ENCODE measurements around the gene SP100. TPM values are rescaled to one million over a fixed set of nuclear protein-coding genes. Genes with fewer than 3 reads are reported as not detected.

SP100 gene
- total and polyA plus RNA-seq, 2 donors: 69.2 to 97.7 TPM

DNA sequence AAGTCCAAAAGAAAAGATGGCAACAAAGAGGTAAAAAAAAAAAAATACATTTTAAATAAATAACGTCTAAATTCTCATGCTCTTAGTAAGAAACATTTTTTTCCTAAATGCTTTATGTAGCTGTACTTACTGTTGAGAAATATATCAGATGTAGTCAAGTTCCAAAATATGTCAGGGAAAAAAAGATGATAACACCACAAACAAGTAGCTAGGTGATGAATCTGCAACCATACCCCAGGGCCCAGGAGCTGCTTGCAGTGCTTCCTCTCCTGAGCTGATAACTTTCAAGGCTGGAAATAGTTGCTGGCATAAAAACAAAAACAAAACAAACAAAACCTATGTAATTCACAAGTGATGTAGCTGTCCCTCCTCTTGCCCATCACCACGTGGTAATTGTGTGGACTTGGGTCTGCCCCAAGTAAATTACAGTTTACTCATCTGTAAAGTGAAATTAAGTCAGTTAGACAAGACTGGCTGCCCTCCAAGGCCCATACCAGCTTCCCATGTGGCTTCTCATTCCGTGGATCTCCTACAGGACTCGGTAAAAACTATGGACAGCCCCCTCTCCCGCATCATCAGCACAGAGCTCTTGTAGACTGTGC, 82.6 kb downstream of the SP100 start:
- DNase-seq (ENCODE audit: low read depth in 6 of 9, low spot score in 9 of 9): no peak
- no peaks in the 10 kb centered on the region for H3K4me1 ChIP-seq (ENCODE audit: control insufficient read depth in 2 of 2, insufficient read depth in 2 of 2, low read length in 2 of 2)
- WGBS: 97% methylated on average over 5 of the region's 5 CpGs
- no peaks in the 10 kb centered on the region for H3K27me3 ChIP-seq (ENCODE audit: control insufficient read depth in 2 of 2, insufficient read depth in 1 of 2, low read length in 1 of 2)
- H3K36me3 ChIP-seq (ENCODE audit: control insufficient read depth in 2 of 2, insufficient read depth in 2 of 2, low read length in 1 of 2): peaks cover 29 to 48% of the 10 kb centered on the region in 2 donors
- no peak overlapping the region for H3K27ac ChIP-seq (ENCODE audit: low read depth in 1 of 2, low read length in 1 of 2)
- H3K4me3 ChIP-seq (ENCODE audit: low read length in 2 of 2): no peak overlapping the region
- no peaks in the 10 kb centered on the region for H3K9me3 ChIP-seq (ENCODE audit: control insufficient read depth in 2 of 2, insufficient read depth in 1 of 2, low read length in 1 of 2)

DNA sequence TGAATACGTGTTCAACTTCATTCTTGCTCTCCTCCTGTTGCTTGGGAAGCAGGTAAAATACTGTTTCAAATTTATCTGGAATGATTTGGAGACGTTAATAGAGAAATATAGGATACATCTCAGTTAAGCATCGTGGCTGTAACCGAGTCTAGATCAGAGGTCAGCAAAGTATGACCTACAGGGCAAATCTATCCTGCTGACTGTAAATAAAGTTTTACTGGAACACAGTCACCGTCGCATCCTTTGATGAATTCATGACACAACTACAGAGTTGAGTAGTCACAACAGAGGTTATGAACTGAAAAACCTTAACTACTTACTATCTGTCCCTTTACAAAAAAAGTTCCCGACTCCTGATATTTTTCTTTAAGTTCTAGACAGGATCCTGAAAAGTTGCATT, 86.6 kb downstream of the SP100 start:
- WGBS: 99% methylated on average over 7 of the region's 7 CpGs
- peaks cover 34 to 38% of the 10 kb centered on the region in 2 donors for H3K36me3 ChIP-seq (ENCODE audit: control insufficient read depth in 2 of 2, insufficient read depth in 2 of 2, low read length in 1 of 2)

DNA sequence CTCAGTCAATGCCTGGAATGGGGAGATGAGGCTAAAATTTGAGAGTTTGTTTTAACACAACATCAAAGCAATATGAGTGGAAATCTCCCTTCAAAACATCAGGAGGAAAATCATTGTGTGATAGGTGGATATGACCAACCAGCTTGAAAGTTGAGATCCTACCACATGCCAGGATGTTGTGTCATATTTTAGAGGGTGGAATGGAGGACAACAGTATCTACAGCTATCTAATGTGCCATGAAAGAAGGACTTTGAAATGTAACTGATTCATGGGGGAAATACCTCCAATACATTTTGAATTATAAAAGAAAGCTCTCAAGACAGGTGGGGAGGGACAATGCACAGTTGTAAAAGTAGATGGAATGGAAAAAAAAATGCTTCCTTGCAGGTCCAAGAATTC, 87.8 kb downstream of the SP100 start:
- H3K4me1 ChIP-seq (ENCODE audit: control insufficient read depth in 2 of 2, insufficient read depth in 2 of 2, low read length in 2 of 2): peaks cover 6 to 8% of the 10 kb centered on the region in 2 donors
- no peak overlapping the region for H3K4me3 ChIP-seq (ENCODE audit: low read length in 2 of 2)
- DNase-seq (ENCODE audit: low read depth in 6 of 9, low spot score in 9 of 9): no peak
- no peaks in the 10 kb centered on the region for H3K27me3 ChIP-seq (ENCODE audit: control insufficient read depth in 2 of 2, insufficient read depth in 1 of 2, low read length in 1 of 2)
- no peaks in the 10 kb centered on the region for H3K9me3 ChIP-seq (ENCODE audit: control insufficient read depth in 2 of 2, insufficient read depth in 1 of 2, low read length in 1 of 2)
- H3K27ac ChIP-seq (ENCODE audit: low read depth in 1 of 2, low read length in 1 of 2): no peak overlapping the region
- H3K36me3 ChIP-seq (ENCODE audit: control insufficient read depth in 2 of 2, insufficient read depth in 2 of 2, low read length in 1 of 2): peaks cover 31 to 35% of the 10 kb centered on the region in 2 donors

More for the DNA sequence above, 86.6 kb downstream of the SP100 start:
- H3K9me3 ChIP-seq (ENCODE audit: control insufficient read depth in 2 of 2, insufficient read depth in 1 of 2, low read length in 1 of 2): no peaks in the 10 kb centered on the region
- no peaks in the 10 kb centered on the region for H3K27me3 ChIP-seq (ENCODE audit: control insufficient read depth in 2 of 2, insufficient read depth in 1 of 2, low read length in 1 of 2)
- no peak overlapping the region for H3K4me3 ChIP-seq (ENCODE audit: low read length in 2 of 2)
- no peak overlapping the region for H3K27ac ChIP-seq (ENCODE audit: low read depth in 1 of 2, low read length in 1 of 2)
- peaks cover 6 to 8% of the 10 kb centered on the region in 2 donors for H3K4me1 ChIP-seq (ENCODE audit: control insufficient read depth in 2 of 2, insufficient read depth in 2 of 2, low read length in 2 of 2)
- DNase-seq (ENCODE audit: low read depth in 6 of 9, low spot score in 9 of 9): no peak

DNA sequence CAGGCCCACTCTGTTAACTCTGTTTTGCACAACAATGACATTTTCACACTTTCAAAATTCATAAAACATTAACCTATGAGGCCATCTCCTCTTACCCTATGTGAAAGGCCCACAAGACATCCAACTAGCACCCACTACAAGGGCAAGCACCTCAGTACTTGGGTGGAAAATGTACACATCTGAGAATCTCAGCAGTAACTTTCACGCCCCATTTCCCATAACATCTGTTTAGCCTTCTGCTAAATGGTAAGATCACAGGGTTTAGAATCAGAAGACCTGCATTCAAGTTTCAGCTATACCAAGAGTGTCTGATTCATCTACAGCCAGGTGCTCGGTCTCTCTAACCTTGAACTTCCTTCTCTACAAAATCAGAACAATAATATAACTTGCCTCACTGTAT, 89.2 kb downstream of the SP100 start:
- peak; percentile 6 to 64 (median 29) for DNase-seq (ENCODE audit: low read depth in 6 of 9, low spot score in 9 of 9)
- Histone ChIP-seq H3K36me3 (ENCODE audit: control insufficient read depth in 2 of 2, insufficient read depth in 2 of 2, low read length in 1 of 2) (peaks cover 29 to 31% of the 10 kb centered on the region in 2 donors), H3K9me3 (ENCODE audit: control insufficient read depth in 2 of 2, insufficient read depth in 1 of 2, low read length in 1 of 2) (no peaks in the 10 kb centered on the region), H3K4me1 (ENCODE audit: control insufficient read depth in 2 of 2, insufficient read depth in 2 of 2, low read length in 2 of 2) (peaks cover 6 to 8% of the 10 kb centered on the region in 2 donors), H3K27ac (ENCODE audit: low read depth in 1 of 2, low read length in 1 of 2) (no peak overlapping the region), H3K4me3 (ENCODE audit: low read length in 2 of 2) (no peak overlapping the region), H3K27me3 (ENCODE audit: control insufficient read depth in 2 of 2, insufficient read depth in 1 of 2, low read length in 1 of 2) (no peaks in the 10 kb centered on the region)
- 22% methylated on average over 2 of the region's 2 CpGs for WGBS

DNA sequence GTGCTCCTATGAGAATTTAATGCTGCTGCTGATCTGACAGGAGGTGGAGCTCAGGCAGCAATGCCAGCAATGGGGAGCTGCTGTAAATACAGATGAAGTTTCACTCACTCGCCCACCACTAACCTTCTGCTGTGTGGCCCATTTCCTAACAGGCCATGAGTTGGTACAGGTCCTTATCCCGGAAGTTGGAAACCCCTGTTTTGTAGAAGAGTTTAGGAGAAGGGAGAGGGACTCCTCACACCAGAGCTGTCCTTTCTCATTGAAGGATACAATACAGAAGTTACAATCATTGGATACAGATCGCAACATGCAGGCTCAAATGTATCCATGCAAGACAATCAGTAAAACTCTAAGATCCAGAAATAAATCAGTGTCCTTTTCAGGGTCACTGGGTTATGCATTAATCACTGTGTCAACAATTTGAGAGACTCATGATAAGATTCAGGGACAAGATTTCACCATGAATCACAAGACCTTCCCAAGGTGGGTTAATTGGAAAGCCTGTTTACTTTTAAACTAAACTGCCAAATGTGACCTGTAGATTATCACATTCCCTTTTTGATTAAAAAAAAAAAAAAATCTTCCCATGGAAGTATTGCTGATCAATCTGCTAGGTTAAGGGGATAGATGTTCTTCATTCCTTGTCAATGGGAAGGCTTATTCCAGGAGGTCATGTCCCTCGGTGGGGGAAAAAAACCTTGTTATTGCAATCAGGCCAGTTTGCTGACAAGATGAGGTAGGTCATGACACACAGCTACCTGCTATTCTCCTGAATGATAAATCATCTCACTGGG, 97.2 kb downstream of the SP100 start:
- Histone ChIP-seq H3K27me3 (ENCODE audit: control insufficient read depth in 2 of 2, insufficient read depth in 1 of 2, low read length in 1 of 2) (no peaks in the 10 kb centered on the region), H3K9me3 (ENCODE audit: control insufficient read depth in 2 of 2, insufficient read depth in 1 of 2, low read length in 1 of 2) (no peaks in the 10 kb centered on the region), H3K36me3 (ENCODE audit: control insufficient read depth in 2 of 2, insufficient read depth in 2 of 2, low read length in 1 of 2) (peaks cover 5 to 9% of the 10 kb centered on the region in 2 donors), H3K4me3 (ENCODE audit: low read length in 2 of 2) (no peak overlapping the region), H3K27ac (ENCODE audit: low read depth in 1 of 2, low read length in 1 of 2) (no peak overlapping the region), H3K4me1 (ENCODE audit: control insufficient read depth in 2 of 2, insufficient read depth in 2 of 2, low read length in 2 of 2) (no peaks in the 10 kb centered on the region)
- no peak for DNase-seq (ENCODE audit: low read depth in 6 of 9, low spot score in 9 of 9)
- WGBS: 98% methylated on average over 4 of the region's 4 CpGs

DNA sequence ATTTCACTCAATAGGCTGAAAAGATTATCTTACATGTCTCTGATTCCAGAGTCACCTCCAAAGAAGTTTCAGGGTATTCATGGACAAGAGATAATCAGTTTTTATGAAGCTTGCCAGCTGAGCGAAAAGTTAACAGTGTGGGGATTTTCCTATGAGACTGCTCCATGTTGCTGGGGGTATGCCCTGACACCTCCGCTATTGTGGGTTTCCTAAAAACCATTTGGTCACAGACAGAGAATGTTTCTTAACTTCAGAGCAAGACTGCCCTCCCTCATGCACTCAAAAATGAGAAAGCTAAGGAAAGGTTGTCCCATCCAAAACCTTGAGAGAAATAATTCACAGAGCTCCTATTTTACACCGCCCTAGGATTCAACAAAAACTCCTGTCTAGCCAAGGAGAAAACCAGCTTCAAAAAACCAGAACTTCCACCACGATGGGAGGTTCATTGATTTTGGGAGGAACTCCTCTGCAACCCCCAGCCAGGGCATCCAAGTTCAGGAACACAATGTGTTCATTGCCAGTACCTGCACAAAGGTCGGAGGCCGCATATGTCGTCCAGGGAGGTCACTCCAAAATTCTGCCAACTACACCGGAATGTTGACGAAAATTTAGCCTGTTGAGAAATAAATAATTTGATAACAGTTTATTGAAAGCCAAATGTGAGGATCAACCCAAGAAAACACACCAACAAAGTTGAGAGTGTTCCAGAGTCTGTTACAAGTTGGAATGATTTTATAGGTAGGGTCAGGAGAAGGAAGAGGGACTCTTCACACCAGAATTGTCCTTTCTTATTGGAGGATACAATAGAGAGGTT, 104.3 kb downstream of the SP100 start:
- Histone ChIP-seq H3K9me3 (ENCODE audit: control insufficient read depth in 2 of 2, insufficient read depth in 1 of 2, low read length in 1 of 2) (peaks cover 2 to 18% of the 10 kb centered on the region in 2 donors), H3K36me3 (ENCODE audit: control insufficient read depth in 2 of 2, insufficient read depth in 2 of 2, low read length in 1 of 2) (no peaks in the 10 kb centered on the region), H3K4me3 (ENCODE audit: low read length in 2 of 2) (no peak overlapping the region), H3K27me3 (ENCODE audit: control insufficient read depth in 2 of 2, insufficient read depth in 1 of 2, low read length in 1 of 2) (no peaks in the 10 kb centered on the region), H3K27ac (ENCODE audit: low read depth in 1 of 2, low read length in 1 of 2) (no peak overlapping the region), H3K4me1 (ENCODE audit: control insufficient read depth in 2 of 2, insufficient read depth in 2 of 2, low read length in 2 of 2) (no peaks in the 10 kb centered on the region)
- no peak for DNase-seq (ENCODE audit: low read depth in 6 of 9, low spot score in 9 of 9)
- WGBS: 90% methylated on average over 9 of the region's 9 CpGs

DNA sequence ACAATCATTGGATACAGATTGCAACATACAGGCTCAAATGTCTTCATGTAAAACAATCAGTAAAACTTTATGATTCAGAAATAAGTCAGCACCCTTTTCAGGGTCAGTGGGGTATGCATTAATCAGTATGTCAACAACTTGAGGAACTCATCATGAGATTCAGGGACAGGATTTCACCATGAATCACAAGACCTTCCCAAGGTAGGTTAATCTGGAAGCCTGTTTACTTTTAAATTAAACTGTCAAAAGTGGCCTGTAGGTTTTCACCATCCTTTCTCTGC, 104.8 kb downstream of the SP100 start:
- peaks cover 2 to 23% of the 10 kb centered on the region in 2 donors for H3K9me3 ChIP-seq (ENCODE audit: control insufficient read depth in 2 of 2, insufficient read depth in 1 of 2, low read length in 1 of 2)
- H3K27me3 ChIP-seq (ENCODE audit: control insufficient read depth in 2 of 2, insufficient read depth in 1 of 2, low read length in 1 of 2): no peaks in the 10 kb centered on the region
- peaks cover 0 to 3% of the 10 kb centered on the region in 2 donors for H3K4me1 ChIP-seq (ENCODE audit: control insufficient read depth in 2 of 2, insufficient read depth in 2 of 2, low read length in 2 of 2)
- no peak for DNase-seq (ENCODE audit: low read depth in 6 of 9, low spot score in 9 of 9)
- no peak overlapping the region for H3K27ac ChIP-seq (ENCODE audit: low read depth in 1 of 2, low read length in 1 of 2)
- no peaks in the 10 kb centered on the region for H3K36me3 ChIP-seq (ENCODE audit: control insufficient read depth in 2 of 2, insufficient read depth in 2 of 2, low read length in 1 of 2)
- no peak overlapping the region for H3K4me3 ChIP-seq (ENCODE audit: low read length in 2 of 2)

DNA sequence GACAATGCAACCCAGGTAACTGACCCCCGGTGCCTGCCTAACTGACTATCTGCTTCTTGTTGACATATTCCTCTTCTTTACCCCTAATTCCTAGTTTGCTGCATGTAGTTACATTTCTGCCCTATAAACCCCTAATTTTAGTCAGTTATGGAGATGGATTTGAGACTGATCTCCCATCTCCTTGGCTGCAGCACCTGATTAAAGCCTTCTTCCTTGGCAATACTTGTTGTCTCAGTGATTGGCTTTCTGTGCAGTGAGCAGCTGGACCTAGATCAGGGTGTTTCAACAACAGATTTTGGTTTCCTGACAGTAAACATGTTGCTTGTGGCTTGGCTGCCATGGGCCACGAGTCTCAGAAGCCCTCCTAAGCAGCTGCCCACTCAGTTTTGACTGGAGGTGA, 105.4 kb downstream of the SP100 start:
- Histone ChIP-seq H3K4me3 (ENCODE audit: low read length in 2 of 2) (no peak overlapping the region), H3K27me3 (ENCODE audit: control insufficient read depth in 2 of 2, insufficient read depth in 1 of 2, low read length in 1 of 2) (no peaks in the 10 kb centered on the region), H3K27ac (ENCODE audit: low read depth in 1 of 2, low read length in 1 of 2) (no peak overlapping the region), H3K36me3 (ENCODE audit: control insufficient read depth in 2 of 2, insufficient read depth in 2 of 2, low read length in 1 of 2) (no peaks in the 10 kb centered on the region), H3K4me1 (ENCODE audit: control insufficient read depth in 2 of 2, insufficient read depth in 2 of 2, low read length in 2 of 2) (peaks cover 0 to 3% of the 10 kb centered on the region in 2 donors), H3K9me3 (ENCODE audit: control insufficient read depth in 2 of 2, insufficient read depth in 1 of 2, low read length in 1 of 2) (peaks cover 2 to 29% of the 10 kb centered on the region in 2 donors)
- 89% methylated on average over 2 of the region's 2 CpGs for WGBS
- no peak for DNase-seq (ENCODE audit: low read depth in 6 of 9, low spot score in 9 of 9)

DNA sequence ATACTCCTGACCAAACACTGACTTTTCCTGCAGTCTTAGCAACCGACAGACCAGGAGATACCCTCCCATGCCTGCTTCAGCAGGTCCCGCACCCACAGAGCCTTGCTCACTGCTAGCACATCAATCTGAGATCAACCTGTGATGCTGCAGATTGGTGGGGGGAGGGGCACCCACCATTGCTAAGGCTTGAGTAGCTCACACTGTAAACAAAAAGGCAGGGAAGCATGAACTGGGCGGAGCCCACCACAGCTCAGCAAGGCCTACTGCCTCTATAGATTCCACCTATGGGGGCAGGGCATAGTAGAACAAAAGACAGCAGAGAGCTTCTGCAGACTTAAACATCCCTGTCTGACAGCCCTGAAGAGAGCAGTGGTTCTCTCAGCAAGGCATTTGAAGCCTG, 109.7 kb downstream of the SP100 start:
- Histone ChIP-seq H3K4me3 (ENCODE audit: low read length in 2 of 2) (no peak overlapping the region), H3K27ac (ENCODE audit: low read depth in 1 of 2, low read length in 1 of 2) (peak overlapping the region in 1 of 2 donors; percentile 20), H3K4me1 (ENCODE audit: control insufficient read depth in 2 of 2, insufficient read depth in 2 of 2, low read length in 2 of 2) (peaks cover 0 to 3% of the 10 kb centered on the region in 2 donors), H3K36me3 (ENCODE audit: control insufficient read depth in 2 of 2, insufficient read depth in 2 of 2, low read length in 1 of 2) (no peaks in the 10 kb centered on the region), H3K9me3 (ENCODE audit: control insufficient read depth in 2 of 2, insufficient read depth in 1 of 2, low read length in 1 of 2) (peaks cover 2 to 29% of the 10 kb centered on the region in 2 donors), H3K27me3 (ENCODE audit: control insufficient read depth in 2 of 2, insufficient read depth in 1 of 2, low read length in 1 of 2) (no peaks in the 10 kb centered on the region)
- DNase-seq (ENCODE audit: low read depth in 6 of 9, low spot score in 9 of 9): peak in 5 of 9 donors; percentile 5 to 39 (median 12)
- 94% methylated on average over 3 of the region's 3 CpGs for WGBS
